Prostate gland (tissue), 2 donors: Measurements from ENCODE around the gene LRIG2. TPM values are rescaled to one million over a fixed set of nuclear protein-coding genes. Genes with fewer than 3 reads are reported as not detected.

Experiments used
- DNase-seq: peaks from one replicate; pipeline ENCODE4 v3.0.0-alpha.2; 2019; ENCODE audit warnings: low spot score
- H3K27ac ChIP-seq, 2 donors: fragments of 200-600 bp; sonication (generic); 2 replicates each; pipeline ENCODE4 v1.5.1; 2017 to 2019
- H3K27me3 ChIP-seq: fragments of 200-600 bp; sonication (generic); replicated peaks from 2 replicates; pipeline ENCODE4 v1.5.1; 2019; ENCODE audit not compliant: insufficient read depth
- H3K36me3 ChIP-seq, 2 donors: fragments of 200-600 bp; sonication (generic); 1 replicate in 1 of 2; 2 replicates in 1 of 2; pipeline versions ENCODE4 v1.5.1 to v1.8.1; 2017 to 2019
- H3K4me1 ChIP-seq: fragments of 200-600 bp; sonication (generic); replicated peaks from 2 replicates; pipeline ENCODE4 v1.5.1; 2019
- H3K4me3 ChIP-seq, 2 donors: fragments of 200-600 bp; sonication (generic); 2 replicates each; pipeline ENCODE4 v1.5.1; 2017 to 2019
- H3K9me3 ChIP-seq: fragments of 200-600 bp; sonication (generic); 2 replicates; pipeline ENCODE4 v1.5.1; 2017
- CTCF ChIP-seq, 4 experiments: fragments of 200-600 bp in 2 of 4; fragments of 450-650 bp in 2 of 4; sonication (generic) in 2 of 4; IDR thresholded peaks; 1 replicate in 3 of 4; 2 replicates in 1 of 4; pipeline ENCODE4 v1.5.1; 2016 to 2019; ENCODE audit warnings: antibody characterized with exemption in 4 of 4, mild to moderate bottlenecking in 2 of 4, moderate library complexity in 2 of 4
- POLR2A ChIP-seq: fragments of 450-650 bp; IDR thresholded peaks from one replicate; pipeline ENCODE4 v1.6.1; 2016; ENCODE audit warnings: antibody characterized with exemption, mild to moderate bottlenecking
- POLR2AphosphoS5 ChIP-seq: sonication (generic); formaldehyde crosslinking; IDR thresholded peaks from one replicate; pipeline ENCODE4 v1.6.1; 2017; ENCODE audit warnings: antibody characterized with exemption
- WGBS: methylation state at CpG from one replicate; pipeline ENCODE4 v1.1.5; 2018; 5-methylcytosine and 5-hydroxymethylcytosine counted together
- intact Hi-C: fragments of 100-400 bp; cut with DNase I; formaldehyde crosslinking; loops from one replicate; pipeline ENCODE4 v1.14.2; 2022
- total RNA-seq, 2 donors: library from RNA; depleted of rRNA; stranded (reverse); fragments of >200 nt; gene quantifications; one replicate each; pipeline ENCODE4 v1.1.0, GENCODE V29; 2016

The LRIG2 gene
- total RNA-seq, 2 donors from 2014 or later = 20.8 to 26.6 TPM

GRCh38 chr1:113166473-113166872 lies 93.5 kb downstream of the LRIG2 start:
- H3K36me3 ChIP-seq = no peaks in the 10 kb centered on the region
- H3K4me3 ChIP-seq = no peak overlapping the region
- no peaks in the 10 kb centered on the region for H3K27me3 ChIP-seq
- H3K4me1 ChIP-seq = no peaks in the 10 kb centered on the region
- H3K27ac ChIP-seq = no peak overlapping the region
- no peak for DNase-seq
- no peaks in the 10 kb centered on the region for H3K9me3 ChIP-seq
- WGBS = 53% methylated on average over 5 of the region's 5 CpGs
- intact Hi-C loops = no loop called here
- TF ChIP-seq CTCF (IDR thresholded peaks at IDR 0.05) (no peak), POLR2AphosphoS5 (peak; percentile 12)

- no peak for TF ChIP-seq CTCF (IDR thresholded peaks at IDR 0.05)
- no peak for TF ChIP-seq POLR2AphosphoS5
- TF ChIP-seq POLR2A = no peak
- no peak overlapping the region for H3K27ac ChIP-seq
- H3K4me3 ChIP-seq = no peak overlapping the region
- no peaks in the 10 kb centered on the region for H3K4me1 ChIP-seq
- no peaks in the 10 kb centered on the region for H3K27me3 ChIP-seq
- intact Hi-C loops = no loop called here
- H3K9me3 ChIP-seq = no peaks in the 10 kb centered on the region
- WGBS = 63% methylated on average over 10 of the region's 10 CpGs
- no peak for DNase-seq
- H3K36me3 ChIP-seq = no peaks in the 10 kb centered on the region
These were observed 95.9 kb downstream of the LRIG2 start for GRCh38 chr1:113168946-113169345.

- Histone ChIP-seq H3K27me3 (no peaks in the 10 kb centered on the region), H3K4me3 (no peak overlapping the region), H3K27ac (no peak overlapping the region), H3K36me3 (no peaks in the 10 kb centered on the region), H3K9me3 (no peaks in the 10 kb centered on the region), H3K4me1 (no peaks in the 10 kb centered on the region)
- intact Hi-C loops = no loop called here
- TF ChIP-seq POLR2A (no peak), CTCF (IDR thresholded peaks at IDR 0.05) (no peak), POLR2AphosphoS5 (no peak)
- 84% methylated on average over 5 of the region's 5 CpGs for WGBS
- no peak for DNase-seq
These were observed 96.6 kb downstream of the LRIG2 start for GRCh38 chr1:113169591-113169990.

GRCh38 chr1:113170519-113170918 lies 97.5 kb downstream of the LRIG2 start:
- TF ChIP-seq POLR2A (no peak), POLR2AphosphoS5 (no peak), CTCF (IDR thresholded peaks at IDR 0.05) (no peak)
- H3K27ac ChIP-seq = no peak overlapping the region
- WGBS = 68% methylated on average over 4 of the region's 4 CpGs
- no peak overlapping the region for H3K4me3 ChIP-seq
- no peak for DNase-seq
- H3K27me3 ChIP-seq = no peaks in the 10 kb centered on the region
- H3K4me1 ChIP-seq = no peaks in the 10 kb centered on the region
- intact Hi-C loops = no loop called here
- no peaks in the 10 kb centered on the region for H3K36me3 ChIP-seq
- no peaks in the 10 kb centered on the region for H3K9me3 ChIP-seq

- H3K27ac ChIP-seq = no peak overlapping the region
- no peaks in the 10 kb centered on the region for H3K9me3 ChIP-seq
- no peak for DNase-seq
- no peak overlapping the region for H3K4me3 ChIP-seq
- H3K4me1 ChIP-seq = no peaks in the 10 kb centered on the region
- no peaks in the 10 kb centered on the region for H3K36me3 ChIP-seq
- intact Hi-C loops = no loop called here
- no peaks in the 10 kb centered on the region for H3K27me3 ChIP-seq
- no peak for TF ChIP-seq POLR2A
- TF ChIP-seq CTCF (IDR thresholded peaks at IDR 0.05) = no peak
- TF ChIP-seq POLR2AphosphoS5 = no peak
- 86% methylated on average over 3 of the region's 3 CpGs for WGBS
These were observed 105.1 kb downstream of the LRIG2 start for GRCh38 chr1:113178106-113178505.
